Measurements from ENCODE around the gene TAF3. TPM values are rescaled to one million over a fixed set of nuclear protein-coding genes. Genes with fewer than 3 reads are reported as not detected.

TAF3 gene
- polyA plus RNA-seq, 1 of the 3 experiments (the other 2 are of a cell fraction) = 2.4 TPM

DNA sequence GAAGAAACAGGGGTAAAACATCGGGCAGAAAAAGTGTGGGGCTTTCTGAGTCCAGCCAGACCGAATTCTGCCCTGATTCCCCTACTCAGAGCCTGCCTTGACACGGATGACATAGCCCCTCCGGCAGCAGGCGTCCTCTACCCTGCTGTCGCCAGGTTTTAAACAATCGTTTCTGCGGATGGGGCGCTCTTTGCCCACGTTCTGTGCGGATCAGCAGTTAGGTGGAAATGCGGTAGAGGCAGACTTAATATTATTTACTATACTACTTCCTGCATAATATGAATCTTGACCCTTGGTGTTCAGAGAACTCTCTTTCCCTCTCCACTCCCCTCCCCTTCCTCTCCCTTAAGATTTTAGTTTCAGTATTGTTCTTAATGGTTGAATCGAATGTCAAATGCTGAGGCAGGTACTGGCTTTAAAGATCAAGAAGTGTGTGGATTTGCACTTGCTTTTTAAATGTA lies 238.6 kb downstream of the TAF3 start:
- H3K4me3 ChIP-seq (ENCODE audit: low read depth in 2 of 2, low read length in 1 of 2) = peak overlapping the region; percentile 86 to 92
- ChIA-PET CTCF (interaction anchor here (0.7 to 1.5 kb wide), 3 partner anchors 241 to 1246 kb away, joined by 3 to 4 read pairs (median 4); no protein-coding TSS in a partner anchor), POLR2A (interaction anchor here (1.0 to 5.3 kb wide), 2 partner anchors 10 to 60 kb away, joined by 3 to 31 read pairs; no protein-coding TSS in a partner anchor)
- DNase-seq = no peak
- peak overlapping the region; percentile 98 for H3K4me2 ChIP-seq
- peaks cover 53% of the 10 kb centered on the region for H4K20me1 ChIP-seq (ENCODE audit: insufficient read depth)
- no peaks in the 10 kb centered on the region for H3K9me2 ChIP-seq
- peaks cover 92% of the 10 kb centered on the region for H3K79me2 ChIP-seq (ENCODE audit: insufficient read depth)
- no peaks in the 10 kb centered on the region for H3K27me3 ChIP-seq (ENCODE audit: insufficient read depth)
- TF ChIP-seq RAD21 (IDR thresholded peaks at IDR 0.05; ENCODE audit: low read length) (peak; percentile 47), SIN3A (IDR thresholded peaks at IDR 0.05; ENCODE audit: borderline replicate concordance, low read depth, low read length) (peak; percentile 57; the same call in 1 of the 2 replicates)
- TF ChIP-seq, protein P1, sequence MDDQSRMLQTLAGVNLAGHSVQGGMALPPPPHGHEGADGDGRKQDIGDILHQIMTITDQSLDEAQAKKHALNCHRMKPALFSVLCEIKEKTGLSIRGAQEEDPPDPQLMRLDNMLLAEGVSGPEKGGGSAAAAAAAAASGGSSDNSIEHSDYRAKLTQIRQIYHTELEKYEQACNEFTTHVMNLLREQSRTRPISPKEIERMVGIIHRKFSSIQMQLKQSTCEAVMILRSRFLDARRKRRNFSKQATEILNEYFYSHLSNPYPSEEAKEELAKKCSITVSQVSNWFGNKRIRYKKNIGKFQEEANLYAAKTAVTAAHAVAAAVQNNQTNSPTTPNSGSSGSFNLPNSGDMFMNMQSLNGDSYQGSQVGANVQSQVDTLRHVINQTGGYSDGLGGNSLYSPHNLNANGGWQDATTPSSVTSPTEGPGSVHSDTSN (IDR thresholded peaks at IDR 0.05) = no peak
- TF ChIP-seq, protein P2, sequence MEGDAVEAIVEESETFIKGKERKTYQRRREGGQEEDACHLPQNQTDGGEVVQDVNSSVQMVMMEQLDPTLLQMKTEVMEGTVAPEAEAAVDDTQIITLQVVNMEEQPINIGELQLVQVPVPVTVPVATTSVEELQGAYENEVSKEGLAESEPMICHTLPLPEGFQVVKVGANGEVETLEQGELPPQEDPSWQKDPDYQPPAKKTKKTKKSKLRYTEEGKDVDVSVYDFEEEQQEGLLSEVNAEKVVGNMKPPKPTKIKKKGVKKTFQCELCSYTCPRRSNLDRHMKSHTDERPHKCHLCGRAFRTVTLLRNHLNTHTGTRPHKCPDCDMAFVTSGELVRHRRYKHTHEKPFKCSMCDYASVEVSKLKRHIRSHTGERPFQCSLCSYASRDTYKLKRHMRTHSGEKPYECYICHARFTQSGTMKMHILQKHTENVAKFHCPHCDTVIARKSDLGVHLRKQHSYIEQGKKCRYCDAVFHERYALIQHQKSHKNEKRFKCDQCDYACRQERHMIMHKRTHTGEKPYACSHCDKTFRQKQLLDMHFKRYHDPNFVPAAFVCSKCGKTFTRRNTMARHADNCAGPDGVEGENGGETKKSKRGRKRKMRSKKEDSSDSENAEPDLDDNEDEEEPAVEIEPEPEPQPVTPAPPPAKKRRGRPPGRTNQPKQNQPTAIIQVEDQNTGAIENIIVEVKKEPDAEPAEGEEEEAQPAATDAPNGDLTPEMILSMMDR (IDR thresholded peaks at IDR 0.05) = peak; percentile 14; the same call in 1 of the 2 replicates
- WGBS (ENCODE audit: low lambda C conversion rate) = 5% methylated on average over 13 of the region's 13 CpGs
- peak overlapping the region; percentile 96 for H3K9ac ChIP-seq
- H3K4me1 ChIP-seq (ENCODE audit: control insufficient read depth in 1 of 2, insufficient read depth in 2 of 2, low read depth in 1 of 2, low read length in 1 of 2) = peaks cover 11 to 38% of the 10 kb centered on the region in 2 experiments
- H3K27ac ChIP-seq (ENCODE audit: low read depth in 2 of 2, low read length in 1 of 2) = peak overlapping the region; percentile 96 to 98
- H3K9me3 ChIP-seq = no peaks in the 10 kb centered on the region
- peaks cover 39% of the 10 kb centered on the region for H3F3A ChIP-seq (replicated peaks; ENCODE audit: insufficient read depth)
- no peak overlapping the region for H2AFZ ChIP-seq (ENCODE audit: low read depth)
- H3K36me3 ChIP-seq (replicated peaks in 1 of 2; ENCODE audit: control insufficient read depth in 1 of 2, insufficient read depth in 2 of 2, low read length in 1 of 2) = peaks cover 44 to 49% of the 10 kb centered on the region in 2 experiments

DNA sequence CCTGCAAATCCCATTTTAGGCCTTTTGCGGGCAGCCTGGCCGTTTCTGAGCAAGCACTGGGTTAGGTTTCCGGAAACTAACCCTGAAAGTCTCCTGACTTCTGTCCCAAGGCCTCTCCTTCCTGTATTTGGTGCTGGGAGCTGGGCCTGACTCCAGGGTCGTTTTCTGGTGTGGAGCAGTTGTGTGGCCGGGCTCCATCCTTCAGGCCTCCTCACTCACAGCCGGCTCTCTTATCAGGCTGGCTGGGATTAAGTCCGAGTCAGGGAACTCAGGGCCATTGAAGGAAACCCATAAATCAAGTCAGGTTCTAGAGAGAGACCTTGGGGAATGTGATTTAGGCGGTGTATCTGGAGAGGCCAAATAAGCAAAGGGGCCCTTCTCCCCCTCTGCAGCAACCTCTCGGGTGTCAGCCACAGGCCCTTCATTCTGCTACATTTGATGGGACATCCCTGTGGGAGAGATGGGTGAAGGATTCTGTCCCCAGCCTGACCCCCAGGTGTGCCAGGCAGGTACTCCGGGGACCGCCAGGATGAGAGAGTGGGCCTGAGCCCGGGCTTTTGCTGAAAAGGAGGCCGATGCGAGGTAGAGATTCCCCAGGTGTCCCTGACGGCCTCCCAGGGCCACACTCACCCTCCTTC lies 239.4 kb downstream of the TAF3 start:
- H3K27ac ChIP-seq (ENCODE audit: low read depth in 2 of 2, low read length in 1 of 2) = peak overlapping the region; percentile 96 to 98
- ChIA-PET CTCF (interaction anchor here (1.5 kb wide), 1 partner anchor 1245 kb away, joined by 4 read pairs; no protein-coding TSS in a partner anchor), POLR2A (interaction anchor here (0.8 to 5.3 kb wide), 4 partner anchors 11 to 1176 kb away, joined by 3 to 31 read pairs (median 17); no protein-coding TSS in a partner anchor)
- H4K20me1 ChIP-seq (ENCODE audit: insufficient read depth) = peaks cover 53% of the 10 kb centered on the region
- peaks cover 92% of the 10 kb centered on the region for H3K79me2 ChIP-seq (ENCODE audit: insufficient read depth)
- peaks cover 13 to 41% of the 10 kb centered on the region in 2 experiments for H3K4me1 ChIP-seq (ENCODE audit: control insufficient read depth in 1 of 2, insufficient read depth in 2 of 2, low read depth in 1 of 2, low read length in 1 of 2)
- H3K4me3 ChIP-seq (ENCODE audit: low read depth in 2 of 2, low read length in 1 of 2) = peak overlapping the region; percentile 86 to 92
- peak overlapping the region; percentile 98 for H3K4me2 ChIP-seq
- WGBS (ENCODE audit: low lambda C conversion rate) = 3% methylated on average over 13 of the region's 15 CpGs
- H3K9me2 ChIP-seq = no peaks in the 10 kb centered on the region
- peak overlapping the region; percentile 96 for H3K9ac ChIP-seq
- no peaks in the 10 kb centered on the region for H3K27me3 ChIP-seq (ENCODE audit: insufficient read depth)
- TF ChIP-seq, protein P2 (IDR thresholded peaks at IDR 0.05) = no peak
- no peak for TF ChIP-seq MXI1 (IDR thresholded peaks at IDR 0.05; ENCODE audit: low read depth, low read length)
- TF ChIP-seq TAF1 (IDR thresholded peaks at IDR 0.05; ENCODE audit: borderline replicate concordance, low read depth, low read length) = 0 out of 2 replicates have a peak, but pooled peaks have one; percentile 25
- TF ChIP-seq, protein P1 (IDR thresholded peaks at IDR 0.05) = 0 out of 2 replicates have a peak, but pooled peaks have one; percentile 14
- peaks cover 39% of the 10 kb centered on the region for H3F3A ChIP-seq (replicated peaks; ENCODE audit: insufficient read depth)
- no peak overlapping the region for H2AFZ ChIP-seq (ENCODE audit: low read depth)
- no peak for DNase-seq
- peaks cover 52 to 58% of the 10 kb centered on the region in 2 experiments for H3K36me3 ChIP-seq (replicated peaks in 1 of 2; ENCODE audit: control insufficient read depth in 1 of 2, insufficient read depth in 2 of 2, low read length in 1 of 2)
- no peaks in the 10 kb centered on the region for H3K9me3 ChIP-seq
